Measurements from ENCODE around the gene TPM3.

TPM3 gene

DNA sequence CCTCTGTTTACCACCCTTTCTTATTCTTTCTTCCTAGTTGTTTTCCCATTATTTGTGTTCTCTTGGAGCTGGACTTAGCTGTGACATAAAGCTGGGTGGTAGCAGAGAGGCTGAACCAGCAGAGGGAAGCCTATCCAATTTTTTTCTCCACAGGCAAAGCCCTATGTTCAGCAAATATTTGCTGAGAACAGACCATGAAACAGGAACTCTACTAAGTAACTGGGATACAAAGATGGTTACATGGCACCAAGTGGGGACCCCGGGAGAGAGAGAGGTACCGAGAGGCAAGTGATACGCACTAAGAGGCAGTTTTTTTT is 7.6 kb upstream of the TPM3 start:
- no peak overlapping the region for H3K23ac ChIP-seq (ENCODE audit: low read depth, low read length, poor library complexity)
- peak overlapping the region; percentile 85 for H2AFZ ChIP-seq (ENCODE audit: low read length)
- no peak overlapping the region for H3K4ac ChIP-seq (ENCODE audit: low read length)
- H4K91ac ChIP-seq (ENCODE audit: low read depth, low read length, poor library complexity): no peak overlapping the region
- H3K18ac ChIP-seq (ENCODE audit: low read length): no peak overlapping the region
- no peaks in the 10 kb centered on the region for H3K36me3 ChIP-seq (replicated peaks in 1 of 2; ENCODE audit: control insufficient read depth in 2 of 2, insufficient read depth in 2 of 2, low read length in 2 of 2)
- no peaks in the 10 kb centered on the region for H3K9me3 ChIP-seq (replicated peaks in 1 of 2; ENCODE audit: control insufficient read depth in 2 of 2, insufficient read depth in 1 of 2, low read depth in 1 of 2, low read length in 2 of 2)
- H3K79me1 ChIP-seq (ENCODE audit: low read depth, low read length): no peaks in the 10 kb centered on the region
- H2BK15ac ChIP-seq (ENCODE audit: low read length): no peak overlapping the region
- no peak overlapping the region for H2BK120ac ChIP-seq (ENCODE audit: low read depth, low read length)
- no peak overlapping the region for H3K9ac ChIP-seq (ENCODE audit: low read depth, low read length, poor library complexity)
- DNase-seq (ENCODE audit: low spot score): no peak
- H3K27me3 ChIP-seq (ENCODE audit: control insufficient read depth in 3 of 3, insufficient read depth in 3 of 3, low read depth in 1 of 3, low read length in 3 of 3): peaks cover 0 to 6% (median 0%) of the 10 kb centered on the region in 3 experiments
- WGBS, 2 donors (ENCODE audit: extremely low coverage in 2 of 2, insufficient read length in 2 of 2, insufficient replicate concordance in 1 of 2): no CpG with 5 or more reads among the region's 3 CpGs
- H3K4me1 ChIP-seq (ENCODE audit: control insufficient read depth in 2 of 2, insufficient read depth in 1 of 2, low read depth in 1 of 2, low read length in 2 of 2): peaks cover 2 to 3% of the 10 kb centered on the region in 2 donors
- no peak overlapping the region for H2AK5ac ChIP-seq (ENCODE audit: low read depth, low read length)
- no peak overlapping the region for H2BK12ac ChIP-seq (ENCODE audit: low read length)
- H3K27ac ChIP-seq (replicated peaks; ENCODE audit: low read length): no peak overlapping the region
- no peak overlapping the region for H2BK5ac ChIP-seq (ENCODE audit: low read length)
- no peak overlapping the region for H4K8ac ChIP-seq (ENCODE audit: low read depth, low read length)
- peak overlapping the region in 1 of 2 donors; percentile 25 for H3K4me3 ChIP-seq (ENCODE audit: low read length in 2 of 2)
- no peak overlapping the region for H3K4me2 ChIP-seq (ENCODE audit: insufficient read depth, low read length, poor library complexity, severe bottlenecking)
- no peak overlapping the region for H3K14ac ChIP-seq (ENCODE audit: low read length)

DNA sequence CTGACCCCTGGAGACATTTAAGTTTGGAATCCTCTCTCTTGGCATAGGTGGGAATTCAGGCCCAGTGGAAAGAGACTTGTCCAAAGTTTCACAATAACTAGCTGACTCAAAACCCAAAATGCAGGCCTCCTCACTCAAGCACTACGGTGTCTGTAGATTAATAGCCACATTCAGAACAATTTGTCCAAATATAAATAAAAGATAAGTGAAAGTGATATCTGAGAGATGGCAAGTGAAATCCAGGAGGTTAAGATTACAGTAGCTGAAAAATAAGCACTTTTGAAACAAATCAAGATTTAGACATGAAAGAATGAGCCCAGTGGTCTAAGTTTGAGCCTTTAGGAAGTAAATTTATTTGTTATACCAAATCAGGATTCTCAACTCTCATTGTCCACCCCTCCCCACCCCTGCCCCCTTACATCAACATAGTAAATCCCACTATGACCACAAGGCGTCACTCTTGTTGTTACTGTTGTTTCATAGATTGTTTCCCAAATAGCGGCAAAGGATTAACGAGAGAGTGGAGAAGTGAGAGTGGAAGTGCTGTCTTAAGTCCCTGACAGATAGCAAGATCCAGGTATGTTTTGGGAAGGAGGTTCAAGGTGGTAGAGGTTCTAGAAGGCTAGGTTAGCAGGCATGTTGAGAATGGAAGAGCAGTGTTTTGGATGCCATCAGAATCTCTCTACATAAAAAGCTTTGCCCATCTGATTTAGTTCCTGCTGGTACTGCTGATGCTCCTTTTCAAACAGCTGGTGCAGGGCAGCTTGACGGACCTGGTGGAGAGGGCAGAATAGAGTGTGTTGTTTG is 7.1 kb upstream of the TPM3 start:
- H3K18ac ChIP-seq (ENCODE audit: low read length): no peak overlapping the region
- H3K4ac ChIP-seq (ENCODE audit: low read length): no peak overlapping the region
- H2AFZ ChIP-seq (ENCODE audit: low read length): peak overlapping the region; percentile 85
- no peak overlapping the region for H4K8ac ChIP-seq (ENCODE audit: low read depth, low read length)
- H3K79me1 ChIP-seq (ENCODE audit: low read depth, low read length): no peaks in the 10 kb centered on the region
- H3K9me3 ChIP-seq (replicated peaks in 1 of 2; ENCODE audit: control insufficient read depth in 2 of 2, insufficient read depth in 1 of 2, low read depth in 1 of 2, low read length in 2 of 2): no peaks in the 10 kb centered on the region
- no peak overlapping the region for H2BK15ac ChIP-seq (ENCODE audit: low read length)
- H3K14ac ChIP-seq (ENCODE audit: low read length): no peak overlapping the region
- peak; percentile 59 for DNase-seq (ENCODE audit: low spot score)
- H3K4me1 ChIP-seq (ENCODE audit: control insufficient read depth in 2 of 2, insufficient read depth in 1 of 2, low read depth in 1 of 2, low read length in 2 of 2): peaks cover 2 to 3% of the 10 kb centered on the region in 2 donors
- H2AK5ac ChIP-seq (ENCODE audit: low read depth, low read length): no peak overlapping the region
- H2BK5ac ChIP-seq (ENCODE audit: low read length): no peak overlapping the region
- WGBS, 2 donors (ENCODE audit: extremely low coverage in 2 of 2, insufficient read length in 2 of 2, insufficient replicate concordance in 1 of 2): no CpG with 5 or more reads among the region's 5 CpGs
- peak overlapping the region in 1 of 2 donors; percentile 25 for H3K4me3 ChIP-seq (ENCODE audit: low read length in 2 of 2)
- peaks cover 0 to 9% (median 0%) of the 10 kb centered on the region in 3 experiments for H3K27me3 ChIP-seq (ENCODE audit: control insufficient read depth in 3 of 3, insufficient read depth in 3 of 3, low read depth in 1 of 3, low read length in 3 of 3)
- H2BK120ac ChIP-seq (ENCODE audit: low read depth, low read length): no peak overlapping the region
- H2BK12ac ChIP-seq (ENCODE audit: low read length): no peak overlapping the region
- no peak overlapping the region for H3K23ac ChIP-seq (ENCODE audit: low read depth, low read length, poor library complexity)
- no peak overlapping the region for H3K9ac ChIP-seq (ENCODE audit: low read depth, low read length, poor library complexity)
- no peak overlapping the region for H3K4me2 ChIP-seq (ENCODE audit: insufficient read depth, low read length, poor library complexity, severe bottlenecking)
- H3K27ac ChIP-seq (replicated peaks; ENCODE audit: low read length): no peak overlapping the region
- H4K91ac ChIP-seq (ENCODE audit: low read depth, low read length, poor library complexity): no peak overlapping the region
- H3K36me3 ChIP-seq (replicated peaks in 1 of 2; ENCODE audit: control insufficient read depth in 2 of 2, insufficient read depth in 2 of 2, low read length in 2 of 2): no peaks in the 10 kb centered on the region

DNA sequence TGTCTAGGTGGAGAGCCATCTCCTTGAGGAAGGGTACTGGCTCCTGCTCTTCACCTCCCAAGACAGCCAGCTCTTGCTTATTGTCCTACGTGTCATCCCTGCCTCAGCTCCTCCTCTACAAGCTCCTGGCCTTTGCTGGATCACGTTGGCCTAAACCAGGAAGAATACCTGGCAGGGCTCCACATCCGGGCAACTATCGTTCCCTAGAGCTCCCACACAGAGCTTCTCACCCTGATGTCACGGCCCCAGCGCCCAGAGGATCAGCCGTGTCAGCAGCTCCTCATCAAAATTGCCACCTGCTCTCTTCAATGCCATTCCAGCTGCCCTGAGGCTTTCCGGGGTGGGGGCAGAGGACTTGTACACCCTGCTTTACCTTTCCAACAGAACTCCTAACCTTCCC is 1.9 kb upstream of the TPM3 start:
- no peak overlapping the region for H3K27ac ChIP-seq (replicated peaks; ENCODE audit: low read length)

GRCh38 chr1:154192476-154192875 is 576 bp upstream of the TPM3 start:
- no peak for DNase-seq (ENCODE audit: low spot score)
- H3K23ac ChIP-seq (ENCODE audit: low read depth, low read length, poor library complexity): no peak overlapping the region
- peaks cover 7 to 14% of the 10 kb centered on the region in 2 donors for H3K4me1 ChIP-seq (ENCODE audit: control insufficient read depth in 2 of 2, insufficient read depth in 1 of 2, low read depth in 1 of 2, low read length in 2 of 2)
- H3K79me1 ChIP-seq (ENCODE audit: low read depth, low read length): no peaks in the 10 kb centered on the region
- H3K27me3 ChIP-seq (ENCODE audit: control insufficient read depth in 3 of 3, insufficient read depth in 3 of 3, low read depth in 1 of 3, low read length in 3 of 3): peaks cover 0 to 14% (median 0%) of the 10 kb centered on the region in 3 experiments
- no peaks in the 10 kb centered on the region for H3K36me3 ChIP-seq (replicated peaks in 1 of 2; ENCODE audit: control insufficient read depth in 2 of 2, insufficient read depth in 2 of 2, low read length in 2 of 2)
- no peak overlapping the region for H3K14ac ChIP-seq (ENCODE audit: low read length)
- no peak overlapping the region for H3K27ac ChIP-seq (replicated peaks; ENCODE audit: low read length)
- H4K8ac ChIP-seq (ENCODE audit: low read depth, low read length): no peak overlapping the region
- WGBS, 2 donors (ENCODE audit: extremely low coverage in 2 of 2, insufficient read length in 2 of 2, insufficient replicate concordance in 1 of 2): no CpG with 5 or more reads among the region's 3 CpGs
- no peaks in the 10 kb centered on the region for H3K9me3 ChIP-seq (replicated peaks in 1 of 2; ENCODE audit: control insufficient read depth in 2 of 2, insufficient read depth in 1 of 2, low read depth in 1 of 2, low read length in 2 of 2)
- no peak overlapping the region for H2BK120ac ChIP-seq (ENCODE audit: low read depth, low read length)
- H3K4me3 ChIP-seq (ENCODE audit: low read length in 2 of 2): no peak overlapping the region
- H3K18ac ChIP-seq (ENCODE audit: low read length): no peak overlapping the region
- no peak overlapping the region for H2BK12ac ChIP-seq (ENCODE audit: low read length)
- H2AK5ac ChIP-seq (ENCODE audit: low read depth, low read length): no peak overlapping the region
- H3K9ac ChIP-seq (ENCODE audit: low read depth, low read length, poor library complexity): no peak overlapping the region
- no peak overlapping the region for H3K4me2 ChIP-seq (ENCODE audit: insufficient read depth, low read length, poor library complexity, severe bottlenecking)
- H2BK15ac ChIP-seq (ENCODE audit: low read length): no peak overlapping the region
- no peak overlapping the region for H3K4ac ChIP-seq (ENCODE audit: low read length)
- peak overlapping the region; percentile 65 for H2AFZ ChIP-seq (ENCODE audit: low read length)
- no peak overlapping the region for H4K91ac ChIP-seq (ENCODE audit: low read depth, low read length, poor library complexity)
- H2BK5ac ChIP-seq (ENCODE audit: low read length): no peak overlapping the region

More for the DNA sequence above, 1.9 kb upstream of the TPM3 start:
- no peak overlapping the region for H2BK120ac ChIP-seq (ENCODE audit: low read depth, low read length)
- H3K18ac ChIP-seq (ENCODE audit: low read length): no peak overlapping the region
- no peak overlapping the region for H3K4me3 ChIP-seq (ENCODE audit: low read length in 2 of 2)
- no peak overlapping the region for H3K4ac ChIP-seq (ENCODE audit: low read length)
- DNase-seq (ENCODE audit: low spot score): no peak
- peaks cover 7 to 14% of the 10 kb centered on the region in 2 donors for H3K4me1 ChIP-seq (ENCODE audit: control insufficient read depth in 2 of 2, insufficient read depth in 1 of 2, low read depth in 1 of 2, low read length in 2 of 2)
- H3K27me3 ChIP-seq (ENCODE audit: control insufficient read depth in 3 of 3, insufficient read depth in 3 of 3, low read depth in 1 of 3, low read length in 3 of 3): peaks cover 0 to 14% (median 0%) of the 10 kb centered on the region in 3 experiments
- no peak overlapping the region for H4K8ac ChIP-seq (ENCODE audit: low read depth, low read length)
- no peak overlapping the region for H3K14ac ChIP-seq (ENCODE audit: low read length)
- no peak overlapping the region for H3K4me2 ChIP-seq (ENCODE audit: insufficient read depth, low read length, poor library complexity, severe bottlenecking)
- H2BK5ac ChIP-seq (ENCODE audit: low read length): no peak overlapping the region
- H2AFZ ChIP-seq (ENCODE audit: low read length): no peak overlapping the region
- no peak overlapping the region for H2BK12ac ChIP-seq (ENCODE audit: low read length)
- H4K91ac ChIP-seq (ENCODE audit: low read depth, low read length, poor library complexity): no peak overlapping the region
- H3K9ac ChIP-seq (ENCODE audit: low read depth, low read length, poor library complexity): no peak overlapping the region
- H3K9me3 ChIP-seq (replicated peaks in 1 of 2; ENCODE audit: control insufficient read depth in 2 of 2, insufficient read depth in 1 of 2, low read depth in 1 of 2, low read length in 2 of 2): no peaks in the 10 kb centered on the region
- H2AK5ac ChIP-seq (ENCODE audit: low read depth, low read length): no peak overlapping the region
- H2BK15ac ChIP-seq (ENCODE audit: low read length): no peak overlapping the region
- WGBS, 2 donors (ENCODE audit: extremely low coverage in 2 of 2, insufficient read length in 2 of 2, insufficient replicate concordance in 1 of 2): no CpG with 5 or more reads among the region's 8 CpGs
- H3K23ac ChIP-seq (ENCODE audit: low read depth, low read length, poor library complexity): no peak overlapping the region
- no peaks in the 10 kb centered on the region for H3K36me3 ChIP-seq (replicated peaks in 1 of 2; ENCODE audit: control insufficient read depth in 2 of 2, insufficient read depth in 2 of 2, low read length in 2 of 2)
- no peaks in the 10 kb centered on the region for H3K79me1 ChIP-seq (ENCODE audit: low read depth, low read length)
